ENCODE data around the gene AOX1. TPM values are rescaled to one million over a fixed set of nuclear protein-coding genes. Genes with fewer than 3 reads are reported as not detected.

Gene AOX1
- total and polyA plus RNA-seq, 10 of the 15 experiments (the other 5 are each of a cell fraction or from before 2014, with no cell fraction given): 0.03 to 0.56 (median 0.19) TPM; not detected in 6

DNA sequence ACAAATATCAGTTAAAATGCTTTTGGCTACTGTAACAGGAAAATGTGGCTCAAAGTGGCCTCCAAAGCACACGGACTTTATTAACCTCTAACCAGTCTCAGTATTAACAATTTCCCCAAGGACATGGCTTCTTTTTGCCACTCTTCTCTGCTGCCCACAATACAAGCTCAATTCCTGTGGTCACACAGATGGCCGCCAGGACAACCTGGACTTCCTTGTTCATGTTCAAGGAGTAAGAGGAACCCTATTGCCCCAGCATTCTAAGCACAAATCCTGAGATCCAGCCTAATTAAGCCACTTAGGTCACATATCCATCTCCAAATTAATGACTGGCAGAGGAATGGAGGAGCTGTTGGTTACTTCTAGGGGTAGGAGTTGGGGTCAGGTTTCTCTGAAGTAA, 38.2 kb downstream of the AOX1 start:
- no peak for ATAC-seq
- no peak for DNase-seq (ENCODE audit: low read depth, low spot score)
- ChIA-PET POLR2A (no interaction called here), RAD21 (ENCODE audit: unreplicated experiment) (no interaction called here), SMC1A (ENCODE audit: uncharacterized antibody, unreplicated experiment) (no interaction called here), CTCF (no interaction called here)
- no peaks in the 10 kb centered on the region for H3K79me2 ChIP-seq (ENCODE audit: control insufficient read depth, insufficient read depth, low read length)
- H3K27ac ChIP-seq (ENCODE audit: control insufficient read depth, insufficient read depth): no peak overlapping the region
- H3K36me3 ChIP-seq (ENCODE audit: control insufficient read depth in 2 of 2, insufficient read depth in 2 of 2, low read length in 1 of 2): no peaks in the 10 kb centered on the region
- H3K9me3 ChIP-seq (replicated peaks; ENCODE audit: control insufficient read depth, insufficient read depth, low read length): no peaks in the 10 kb centered on the region
- H3K4me3 ChIP-seq: no peak overlapping the region
- intact Hi-C loops (cut with micrococcal nuclease; ENCODE audit: unreplicated experiment): no loop called here
- no TSS peak for BruUV-seq (replicated peaks)
- FAIRE-seq: no peak
- H3K27me3 ChIP-seq (replicated peaks in 1 of 2; ENCODE audit: control insufficient read depth in 2 of 2, insufficient read depth in 2 of 2, low read length in 1 of 2): no peaks in the 10 kb centered on the region; a peak in 2 of 4 replicates
- H3K9ac ChIP-seq (ENCODE audit: control insufficient read depth, insufficient read depth, low read length): no peak overlapping the region
- no peaks in the 10 kb centered on the region for H3K4me1 ChIP-seq (ENCODE audit: control insufficient read depth, insufficient read depth, low read length)
- H4K20me1 ChIP-seq (ENCODE audit: control insufficient read depth, insufficient read depth): no peaks in the 10 kb centered on the region
- WGBS (ENCODE audit: insufficient coverage, insufficient replicate concordance, low lambda C conversion rate, missing lambda C conversion rate): 0% methylated on average over 2 of the region's 2 CpGs
- H2AFZ ChIP-seq (ENCODE audit: control insufficient read depth, low read depth, low read length): no peak overlapping the region
- in situ Hi-C loops (cut with MboI): no loop called here
- H3K4me2 ChIP-seq (ENCODE audit: control insufficient read depth, insufficient read depth): no peak overlapping the region
- TF ChIP-seq GABPA (IDR thresholded peaks at IDR 0.05; ENCODE audit: low read depth) (no peak), NR2C1 (IDR thresholded peaks at IDR 0.05) (no peak), POLR2AphosphoS2 (IDR thresholded peaks at IDR 0.05; ENCODE audit: low read depth, low read length) (no peak), SMARCA5 (IDR thresholded peaks at IDR 0.05) (no peak), JUND (IDR thresholded peaks at IDR 0.05; ENCODE audit: low read depth, low read length) (no peak), SRF (IDR thresholded peaks at IDR 0.05; ENCODE audit: low read depth in 2 of 2, low read length in 2 of 2) (no peak), SUPT20H (IDR thresholded peaks at IDR 0.05; ENCODE audit: borderline replicate concordance, control insufficient read depth, low read depth, low read length) (no peak), BCL11A (IDR thresholded peaks at IDR 0.05; ENCODE audit: low read depth, low read length) (no peak), RAD51 (IDR thresholded peaks at IDR 0.05) (no peak), IKZF1 (conservative IDR thresholded peaks at IDR 0.05) (no peak), STAT3 (IDR thresholded peaks at IDR 0.05; ENCODE audit: low read depth, low read length) (no peak)
- TF ChIP-seq, protein P1, sequence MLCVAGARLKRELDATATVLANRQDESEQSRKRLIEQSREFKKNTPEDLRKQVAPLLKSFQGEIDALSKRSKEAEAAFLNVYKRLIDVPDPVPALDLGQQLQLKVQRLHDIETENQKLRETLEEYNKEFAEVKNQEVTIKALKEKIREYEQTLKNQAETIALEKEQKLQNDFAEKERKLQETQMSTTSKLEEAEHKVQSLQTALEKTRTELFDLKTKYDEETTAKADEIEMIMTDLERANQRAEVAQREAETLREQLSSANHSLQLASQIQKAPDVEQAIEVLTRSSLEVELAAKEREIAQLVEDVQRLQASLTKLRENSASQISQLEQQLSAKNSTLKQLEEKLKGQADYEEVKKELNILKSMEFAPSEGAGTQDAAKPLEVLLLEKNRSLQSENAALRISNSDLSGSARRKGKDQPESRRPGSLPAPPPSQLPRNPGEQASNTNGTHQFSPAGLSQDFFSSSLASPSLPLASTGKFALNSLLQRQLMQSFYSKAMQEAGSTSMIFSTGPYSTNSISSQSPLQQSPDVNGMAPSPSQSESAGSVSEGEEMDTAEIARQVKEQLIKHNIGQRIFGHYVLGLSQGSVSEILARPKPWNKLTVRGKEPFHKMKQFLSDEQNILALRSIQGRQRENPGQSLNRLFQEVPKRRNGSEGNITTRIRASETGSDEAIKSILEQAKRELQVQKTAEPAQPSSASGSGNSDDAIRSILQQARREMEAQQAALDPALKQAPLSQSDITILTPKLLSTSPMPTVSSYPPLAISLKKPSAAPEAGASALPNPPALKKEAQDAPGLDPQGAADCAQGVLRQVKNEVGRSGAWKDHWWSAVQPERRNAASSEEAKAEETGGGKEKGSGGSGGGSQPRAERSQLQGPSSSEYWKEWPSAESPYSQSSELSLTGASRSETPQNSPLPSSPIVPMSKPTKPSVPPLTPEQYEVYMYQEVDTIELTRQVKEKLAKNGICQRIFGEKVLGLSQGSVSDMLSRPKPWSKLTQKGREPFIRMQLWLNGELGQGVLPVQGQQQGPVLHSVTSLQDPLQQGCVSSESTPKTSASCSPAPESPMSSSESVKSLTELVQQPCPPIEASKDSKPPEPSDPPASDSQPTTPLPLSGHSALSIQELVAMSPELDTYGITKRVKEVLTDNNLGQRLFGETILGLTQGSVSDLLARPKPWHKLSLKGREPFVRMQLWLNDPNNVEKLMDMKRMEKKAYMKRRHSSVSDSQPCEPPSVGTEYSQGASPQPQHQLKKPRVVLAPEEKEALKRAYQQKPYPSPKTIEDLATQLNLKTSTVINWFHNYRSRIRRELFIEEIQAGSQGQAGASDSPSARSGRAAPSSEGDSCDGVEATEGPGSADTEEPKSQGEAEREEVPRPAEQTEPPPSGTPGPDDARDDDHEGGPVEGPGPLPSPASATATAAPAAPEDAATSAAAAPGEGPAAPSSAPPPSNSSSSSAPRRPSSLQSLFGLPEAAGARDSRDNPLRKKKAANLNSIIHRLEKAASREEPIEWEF (IDR thresholded peaks at IDR 0.05; ENCODE audit: insufficient replicate concordance, low read depth, low read length): no peak
- TF ChIP-seq, protein P2, sequence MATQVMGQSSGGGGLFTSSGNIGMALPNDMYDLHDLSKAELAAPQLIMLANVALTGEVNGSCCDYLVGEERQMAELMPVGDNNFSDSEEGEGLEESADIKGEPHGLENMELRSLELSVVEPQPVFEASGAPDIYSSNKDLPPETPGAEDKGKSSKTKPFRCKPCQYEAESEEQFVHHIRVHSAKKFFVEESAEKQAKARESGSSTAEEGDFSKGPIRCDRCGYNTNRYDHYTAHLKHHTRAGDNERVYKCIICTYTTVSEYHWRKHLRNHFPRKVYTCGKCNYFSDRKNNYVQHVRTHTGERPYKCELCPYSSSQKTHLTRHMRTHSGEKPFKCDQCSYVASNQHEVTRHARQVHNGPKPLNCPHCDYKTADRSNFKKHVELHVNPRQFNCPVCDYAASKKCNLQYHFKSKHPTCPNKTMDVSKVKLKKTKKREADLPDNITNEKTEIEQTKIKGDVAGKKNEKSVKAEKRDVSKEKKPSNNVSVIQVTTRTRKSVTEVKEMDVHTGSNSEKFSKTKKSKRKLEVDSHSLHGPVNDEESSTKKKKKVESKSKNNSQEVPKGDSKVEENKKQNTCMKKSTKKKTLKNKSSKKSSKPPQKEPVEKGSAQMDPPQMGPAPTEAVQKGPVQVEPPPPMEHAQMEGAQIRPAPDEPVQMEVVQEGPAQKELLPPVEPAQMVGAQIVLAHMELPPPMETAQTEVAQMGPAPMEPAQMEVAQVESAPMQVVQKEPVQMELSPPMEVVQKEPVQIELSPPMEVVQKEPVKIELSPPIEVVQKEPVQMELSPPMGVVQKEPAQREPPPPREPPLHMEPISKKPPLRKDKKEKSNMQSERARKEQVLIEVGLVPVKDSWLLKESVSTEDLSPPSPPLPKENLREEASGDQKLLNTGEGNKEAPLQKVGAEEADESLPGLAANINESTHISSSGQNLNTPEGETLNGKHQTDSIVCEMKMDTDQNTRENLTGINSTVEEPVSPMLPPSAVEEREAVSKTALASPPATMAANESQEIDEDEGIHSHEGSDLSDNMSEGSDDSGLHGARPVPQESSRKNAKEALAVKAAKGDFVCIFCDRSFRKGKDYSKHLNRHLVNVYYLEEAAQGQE (IDR thresholded peaks at IDR 0.05; ENCODE audit: low read depth, low read length): no peak
- TF ChIP-seq, protein P3, sequence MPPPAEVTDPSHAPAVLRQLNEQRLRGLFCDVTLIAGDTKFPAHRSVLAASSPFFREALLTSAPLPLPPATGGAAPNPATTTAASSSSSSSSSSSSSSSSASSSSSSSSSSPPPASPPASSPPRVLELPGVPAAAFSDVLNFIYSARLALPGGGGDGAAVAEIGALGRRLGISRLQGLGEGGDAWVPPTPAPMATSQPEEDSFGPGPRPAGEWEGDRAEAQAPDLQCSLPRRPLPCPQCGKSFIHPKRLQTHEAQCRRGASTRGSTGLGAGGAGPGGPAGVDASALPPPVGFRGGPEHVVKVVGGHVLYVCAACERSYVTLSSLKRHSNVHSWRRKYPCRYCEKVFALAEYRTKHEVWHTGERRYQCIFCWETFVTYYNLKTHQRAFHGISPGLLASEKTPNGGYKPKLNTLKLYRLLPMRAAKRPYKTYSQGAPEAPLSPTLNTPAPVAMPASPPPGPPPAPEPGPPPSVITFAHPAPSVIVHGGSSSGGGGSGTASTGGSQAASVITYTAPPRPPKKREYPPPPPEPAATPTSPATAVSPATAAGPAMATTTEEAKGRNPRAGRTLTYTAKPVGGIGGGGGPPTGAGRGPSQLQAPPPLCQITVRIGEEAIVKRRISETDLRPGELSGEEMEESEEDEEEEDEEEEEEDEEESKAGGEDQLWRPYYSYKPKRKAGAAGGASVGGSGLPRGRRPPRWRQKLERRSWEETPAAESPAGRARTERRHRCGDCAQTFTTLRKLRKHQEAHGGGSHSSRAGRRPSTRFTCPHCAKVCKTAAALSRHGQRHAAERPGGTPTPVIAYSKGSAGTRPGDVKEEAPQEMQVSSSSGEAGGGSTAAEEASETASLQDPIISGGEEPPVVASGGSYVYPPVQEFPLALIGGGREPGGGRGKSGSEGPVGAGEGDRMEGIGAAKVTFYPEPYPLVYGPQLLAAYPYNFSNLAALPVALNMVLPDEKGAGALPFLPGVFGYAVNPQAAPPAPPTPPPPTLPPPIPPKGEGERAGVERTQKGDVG (CRISPR knock-in tag; IDR thresholded peaks at IDR 0.05): no peak

Data from GM12878 (cell line).